NCI-H1694 (cell line): ENCODE results near the gene WDR82.

ENCODE experiments used
- DNase-seq: peaks from one replicate; lab custom pipeline; 2025; lab: John Stamatoyannopoulos, UW

The WDR82 gene

DNA sequence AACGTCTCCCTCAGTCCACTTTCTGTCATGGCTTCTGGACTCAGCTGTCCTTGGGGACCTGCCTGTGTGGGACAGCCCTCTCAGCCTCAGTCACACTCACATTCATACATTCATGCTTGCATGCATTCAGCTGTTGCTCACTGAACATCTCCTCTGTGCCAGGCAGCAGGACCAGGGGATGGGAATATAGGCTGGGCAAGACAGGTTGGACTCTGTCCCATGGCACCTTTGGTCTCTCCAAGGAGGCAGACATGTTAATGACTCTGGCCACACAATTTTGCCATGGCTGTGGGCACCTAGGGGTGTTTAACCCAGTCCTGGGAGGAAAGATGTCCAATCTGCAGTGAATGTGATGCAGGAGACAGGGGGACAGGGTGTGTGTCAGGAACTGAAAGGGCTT is 29.9 kb upstream of the WDR82 start:
- no peak for DNase-seq

DNA sequence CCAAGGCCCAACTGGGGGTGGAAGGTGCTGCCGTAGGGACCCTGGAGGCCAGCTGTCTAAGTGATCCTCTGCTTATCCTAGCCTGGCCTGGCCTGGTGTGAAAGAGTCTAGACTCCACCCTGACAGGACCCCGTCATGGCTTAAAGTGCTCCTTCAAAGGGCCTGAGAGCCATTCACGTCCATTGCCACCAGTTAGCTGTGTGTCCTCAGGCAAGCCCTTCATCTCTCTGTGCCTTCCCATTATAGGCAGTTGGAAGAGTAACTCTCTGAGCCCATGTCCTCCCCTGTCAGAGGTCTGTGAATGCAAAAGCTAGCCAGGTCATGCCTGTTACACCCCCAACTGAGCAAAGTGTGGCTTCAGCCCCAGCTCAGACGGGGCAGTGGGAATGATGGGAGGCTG is 28.5 kb upstream of the WDR82 start:
- no peak for DNase-seq

DNA sequence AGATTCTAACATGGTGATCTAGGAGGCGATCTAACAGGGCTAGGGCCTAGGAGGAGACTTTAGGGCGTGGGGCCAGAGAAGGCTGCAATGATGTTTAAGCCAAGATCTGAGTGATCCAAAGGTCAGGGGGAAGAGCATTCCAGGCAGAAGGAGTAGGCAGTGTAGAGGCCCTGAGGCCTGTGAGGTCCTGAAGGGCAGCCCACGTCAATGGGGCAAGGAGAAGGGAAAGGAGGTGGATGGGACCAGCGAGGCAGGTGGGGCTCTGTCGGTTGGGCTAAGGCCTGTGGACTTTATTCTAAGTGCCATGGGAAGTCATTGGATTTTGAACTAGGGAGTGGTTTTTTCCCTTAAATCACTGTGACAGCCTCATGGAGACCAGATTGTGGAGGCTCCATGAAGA is 27.5 kb upstream of the WDR82 start:
- DNase-seq = no peak

DNA sequence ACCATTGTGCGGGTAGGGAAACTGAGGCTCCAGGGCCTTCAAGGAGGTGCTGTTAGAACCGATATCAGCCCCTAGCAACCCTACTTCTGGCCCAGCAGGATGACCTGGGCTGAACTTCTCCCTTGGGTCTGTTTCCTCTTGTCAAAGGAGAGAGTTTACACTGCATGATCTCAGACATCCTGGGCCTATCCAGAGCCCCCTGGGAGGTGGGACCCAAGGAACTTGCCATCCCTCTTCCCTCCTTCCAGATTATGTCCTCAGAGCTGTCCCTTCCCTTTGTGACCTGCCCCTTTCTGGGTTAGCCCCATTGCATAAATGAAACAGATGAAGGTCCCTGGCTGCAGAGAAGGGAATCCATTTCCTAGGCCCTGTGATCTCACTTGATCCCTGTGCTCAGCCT is 25.4 kb upstream of the WDR82 start:
- no peak for DNase-seq

GRCh38 chr3:52302426-52303145 is 24.1 kb upstream of the WDR82 start:
- DNase-seq = no peak

- no peak for DNase-seq
These were observed 21.6 kb upstream of the WDR82 start for GRCh38 chr3:52299879-52300611.

DNA sequence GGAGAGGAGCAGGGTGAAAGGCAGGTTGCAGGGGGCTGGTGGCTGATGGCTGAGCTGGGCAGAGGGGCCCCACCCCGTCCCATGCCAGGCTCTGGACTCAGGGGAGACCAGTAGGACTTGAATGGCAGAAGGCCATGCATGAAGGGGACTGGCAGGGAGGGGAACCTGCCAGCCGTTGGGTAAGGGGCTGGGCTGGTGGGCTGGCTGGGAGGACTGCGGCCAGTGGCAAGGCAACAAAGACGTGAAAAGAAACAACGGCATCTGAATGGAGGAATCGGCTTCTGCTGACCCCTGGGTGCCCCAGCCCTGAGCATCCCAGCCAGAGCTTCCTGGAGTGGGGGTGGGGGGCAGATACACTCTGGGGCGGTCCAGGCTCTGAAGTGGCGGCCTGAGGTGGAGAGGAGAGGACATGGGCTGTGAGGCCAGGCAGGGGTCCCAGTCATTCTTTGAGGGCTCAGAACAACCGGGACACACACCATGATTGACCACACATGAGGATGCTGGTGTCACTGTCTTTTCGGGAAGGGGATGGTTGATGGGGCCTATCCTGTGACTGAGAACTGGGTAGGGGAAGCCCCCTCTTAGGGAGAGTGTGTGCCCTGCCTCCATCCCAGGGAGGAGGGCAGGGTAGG is 20.9 kb upstream of the WDR82 start:
- no peak for DNase-seq

GRCh38 chr3:52298149-52299098 is 20.0 kb upstream of the WDR82 start:
- DNase-seq = no peak

- no peak for DNase-seq
These were observed 19.0 kb upstream of the WDR82 start for GRCh38 chr3:52297242-52298148.

- DNase-seq = no peak
These were observed 17.3 kb upstream of the WDR82 start for GRCh38 chr3:52295671-52296208.

DNA sequence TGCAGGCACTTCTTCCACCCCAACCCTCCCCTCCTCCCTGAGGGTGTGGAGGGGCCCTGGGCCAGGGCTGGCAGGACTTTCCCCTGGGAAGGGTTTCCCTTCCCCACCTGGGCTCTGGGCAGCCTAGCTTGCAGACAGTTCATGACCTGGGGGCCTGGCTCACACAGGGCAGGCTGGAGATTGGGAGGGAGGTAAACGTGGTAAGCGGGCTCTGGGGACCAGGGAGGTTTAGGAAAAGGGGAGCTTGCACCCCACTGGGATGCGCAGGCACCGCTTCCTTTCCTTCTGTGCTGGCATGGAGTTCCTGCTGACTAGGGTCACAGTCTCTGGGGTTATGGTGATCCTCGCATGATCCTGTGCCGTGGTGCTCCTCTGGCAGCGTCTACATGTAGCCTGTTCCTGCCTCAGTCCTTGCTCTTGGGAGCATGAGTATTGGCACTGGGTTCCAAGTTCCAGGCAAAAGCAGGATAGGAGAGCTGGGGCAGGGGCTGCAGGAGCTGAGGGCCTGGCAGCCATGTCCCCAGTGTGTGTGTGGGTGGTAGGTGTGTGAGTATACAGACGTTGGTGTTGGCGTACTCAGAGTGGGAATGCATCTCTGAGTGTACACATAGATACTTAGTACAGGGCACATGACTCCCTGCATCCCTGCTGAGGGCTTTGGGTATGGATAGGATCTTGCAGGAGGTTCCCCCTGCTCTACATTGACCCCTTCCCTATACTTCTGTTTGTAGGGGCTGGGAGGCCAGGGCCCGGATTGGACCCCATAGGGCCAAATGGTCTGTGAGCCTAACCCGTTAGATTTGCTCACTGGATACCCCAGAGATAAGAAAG is 16.1 kb upstream of the WDR82 start:
- no peak for DNase-seq

DNA sequence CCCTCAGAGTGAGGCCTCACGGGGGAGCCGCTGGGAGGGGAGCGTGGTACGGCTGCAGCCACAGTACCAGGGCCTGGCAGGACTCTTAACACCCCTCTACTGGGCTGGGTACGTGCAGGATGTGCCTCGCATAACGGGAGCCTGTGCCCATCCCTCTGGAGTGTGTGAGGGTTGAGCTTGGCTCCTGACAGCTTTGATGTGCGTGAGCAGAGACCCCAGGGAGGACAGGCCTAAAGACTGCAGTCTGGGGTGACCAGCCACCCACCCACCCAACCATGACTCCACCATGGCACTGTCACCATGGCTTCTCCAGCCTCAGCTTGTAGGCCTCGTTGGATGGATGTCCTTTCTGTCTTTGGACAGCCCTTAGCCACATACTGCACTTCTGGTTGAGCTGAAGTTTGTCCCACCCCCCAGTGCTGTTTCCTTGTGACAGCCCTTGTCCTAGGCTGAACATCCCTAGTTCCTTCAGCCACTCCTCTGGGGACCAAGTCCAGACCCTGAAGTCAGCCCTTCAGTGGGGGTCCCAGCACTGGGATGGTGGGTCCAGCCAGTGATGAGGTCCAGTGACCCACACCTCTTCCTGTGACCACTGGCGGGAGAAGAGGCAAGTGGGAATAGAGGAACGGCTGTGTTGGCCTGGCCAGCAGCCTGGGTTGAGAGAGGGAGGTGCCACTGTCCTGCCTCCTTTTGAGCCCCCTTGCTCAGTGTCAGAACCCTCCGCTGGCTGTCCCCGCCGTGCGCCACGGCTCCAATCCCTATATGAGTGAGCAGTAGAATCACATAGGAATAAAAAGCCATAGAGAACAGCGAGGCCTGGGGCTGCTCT is 15.3 kb upstream of the WDR82 start:
- no peak for DNase-seq

DNA sequence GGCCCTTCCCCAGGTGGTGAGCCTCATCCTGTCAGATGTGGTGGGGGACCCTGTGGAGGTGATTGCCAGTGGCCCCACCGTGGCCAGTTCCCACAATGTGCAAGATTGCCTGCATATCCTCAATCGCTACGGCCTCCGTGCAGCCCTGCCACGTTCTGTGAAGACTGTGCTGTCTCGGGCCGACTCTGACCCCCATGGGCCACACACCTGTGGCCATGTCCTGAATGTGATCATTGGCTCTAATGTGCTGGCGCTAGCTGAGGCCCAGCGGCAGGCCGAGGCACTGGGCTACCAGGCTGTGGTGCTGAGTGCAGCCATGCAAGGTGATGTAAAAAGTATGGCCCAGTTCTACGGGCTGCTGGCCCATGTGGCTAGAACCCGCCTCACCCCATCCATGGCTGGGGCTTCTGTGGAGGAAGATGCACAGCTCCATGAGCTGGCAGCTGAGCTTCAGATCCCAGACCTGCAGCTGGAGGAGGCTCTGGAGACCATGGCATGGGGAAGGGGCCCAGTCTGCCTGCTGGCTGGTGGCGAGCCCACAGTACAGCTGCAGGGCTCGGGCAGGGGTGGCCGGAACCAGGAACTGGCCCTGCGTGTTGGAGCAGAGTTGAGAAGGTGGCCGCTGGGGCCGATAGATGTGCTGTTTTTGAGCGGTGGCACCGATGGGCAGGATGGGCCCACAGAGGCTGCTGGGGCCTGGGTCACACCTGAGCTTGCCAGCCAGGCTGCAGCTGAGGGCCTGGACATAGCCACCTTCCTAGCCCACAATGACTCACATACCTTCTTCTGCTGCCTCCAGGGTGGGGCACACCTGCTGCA is 14.0 kb upstream of the WDR82 start:
- no peak for DNase-seq

DNA sequence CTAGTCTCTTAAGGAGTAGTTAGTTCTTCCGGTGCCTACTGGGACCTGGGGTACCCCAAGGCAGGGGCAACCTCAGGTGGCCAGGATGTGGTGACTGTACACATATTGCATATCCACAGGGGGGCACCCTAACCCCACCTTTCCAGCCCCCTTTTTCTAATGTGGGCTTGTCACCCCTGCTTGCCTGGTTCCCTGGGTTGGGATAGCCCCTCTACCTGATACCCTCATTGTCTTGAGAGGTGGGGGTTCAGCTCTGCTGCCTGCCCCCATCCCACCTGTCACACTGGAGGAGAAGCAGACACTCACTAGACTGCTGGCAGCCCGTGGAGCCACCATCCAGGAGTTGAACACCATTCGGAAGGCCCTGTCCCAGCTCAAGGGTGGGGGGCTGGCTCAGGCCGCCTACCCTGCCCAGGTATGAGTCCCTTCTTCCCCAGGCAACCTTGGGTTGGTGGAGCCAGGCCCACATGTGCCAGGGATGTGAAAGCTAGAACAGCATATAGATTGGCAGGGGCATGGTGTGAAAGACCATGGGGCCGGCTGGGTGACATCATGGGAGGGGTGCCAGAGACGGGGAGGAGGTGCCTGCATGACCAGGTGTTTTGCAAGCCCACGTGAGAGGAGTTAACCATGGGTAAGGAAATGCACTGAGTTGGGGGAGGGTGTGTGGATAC is 13.2 kb upstream of the WDR82 start:
- no peak for DNase-seq

GRCh38 chr3:52290596-52291507 is 12.4 kb upstream of the WDR82 start:
- DNase-seq = no peak
